Nucleus accumbens (tissue), 56 donors: Measurements from ENCODE around the gene FAM81B.

Experiments
- DNase-seq, 56 donors: peaks; one replicate each; lab custom pipeline; 2025; lab: John Stamatoyannopoulos, UW

Gene FAM81B

GRCh38 chr5:95454536-95454935 lies 63.4 kb downstream of the FAM81B start:
- no peak for DNase-seq

GRCh38 chr5:95460665-95461064 lies 69.5 kb downstream of the FAM81B start:
- DNase-seq: no peak

GRCh38 chr5:95471487-95471886 lies 80.3 kb downstream of the FAM81B start:
- DNase-seq: no peak

GRCh38 chr5:95471942-95472341 lies 80.8 kb downstream of the FAM81B start:
- peak in 1 of 56 donors; percentile 0 for DNase-seq

GRCh38 chr5:95484421-95484820 lies 93.3 kb downstream of the FAM81B start:
- DNase-seq: no peak

GRCh38 chr5:95486191-95486590 lies 95.0 kb downstream of the FAM81B start:
- DNase-seq: no peak

- DNase-seq: no peak
Observed at GRCh38 chr5:95487880-95488279, 96.7 kb downstream of the FAM81B start.
